Neural progenitor cell (in vitro differentiated cells): ENCODE results near the gene JADE2. TPM values are rescaled to one million over a fixed set of nuclear protein-coding genes. Genes with fewer than 3 reads are reported as not detected.

ENCODE experiments used
- DNase-seq: peaks from one replicate; pipeline ENCODE4 v3.0.0-alpha.2; 2016; ENCODE audit warnings: low spot score
- H2AFZ ChIP-seq: fragments of 200-600 bp; sonication (generic); replicated peaks from 2 replicates; pipeline ENCODE4 v1.6.1; 2016; ENCODE audit warnings: antibody characterized with exemption
- H3F3A ChIP-seq: fragments of 200-600 bp; sonication (generic); 2 replicates; pipeline ENCODE4 v1.6.1; 2016; ENCODE audit warnings: antibody characterized with exemption, low read depth
- H3K27ac ChIP-seq: fragments of 200-600 bp; sonication (generic); 2 replicates; pipeline ENCODE4 v1.5.1; 2016; ENCODE audit warnings: mild to moderate bottlenecking
- H3K27me3 ChIP-seq: fragments of 200-600 bp; sonication (generic); 2 replicates; pipeline ENCODE4 v1.6.1; 2016; ENCODE audit warnings: mild to moderate bottlenecking, moderate library complexity
- H3K36me3 ChIP-seq: fragments of 200-600 bp; sonication (generic); 2 replicates; pipeline ENCODE4 v1.5.1; 2016
- H3K4me1 ChIP-seq: fragments of 200-600 bp; sonication (generic); 2 replicates; pipeline ENCODE4 v1.6.1; 2016; ENCODE audit warnings: mixed run types
- H3K4me2 ChIP-seq: fragments of 200-600 bp; sonication (generic); 2 replicates; pipeline ENCODE4 v1.6.1; 2016
- H3K4me3 ChIP-seq: fragments of 200-600 bp; sonication (generic); 2 replicates; pipeline ENCODE4 v1.5.1; 2016
- H3K79me2 ChIP-seq: fragments of 200-600 bp; sonication (generic); 2 replicates; pipeline ENCODE4 v1.6.1; 2016; ENCODE audit warnings: low read depth
- H3K9ac ChIP-seq: fragments of 200-600 bp; sonication (generic); 2 replicates; pipeline ENCODE4 v1.6.1; 2016
- H3K9me3 ChIP-seq: fragments of 200-600 bp; sonication (generic); 2 replicates; pipeline ENCODE4 v1.5.1; 2016; ENCODE audit warnings: low read depth
- H4K20me1 ChIP-seq: fragments of 200-600 bp; sonication (generic); 2 replicates; pipeline ENCODE4 v1.6.1; 2016; ENCODE audit warnings: low read depth
- H3K27ac Mint-ChIP-seq: 3 replicates; pipeline ENCODE4 v1.8.0; 2021; ENCODE audit warnings: mixed read lengths
- H3K27me3 Mint-ChIP-seq: 2 replicates; pipeline ENCODE4 v1.8.0; 2022; ENCODE audit warnings: low read depth, mild to moderate bottlenecking, inconsistent platforms, moderate library complexity, mixed read lengths; ENCODE audit not compliant: insufficient read depth
- H3K36me3 Mint-ChIP-seq: 3 replicates; pipeline ENCODE4 v1.8.0; 2021; ENCODE audit warnings: mixed read lengths
- H3K4me1 Mint-ChIP-seq: 3 replicates; pipeline ENCODE4 v1.8.0; 2021; ENCODE audit warnings: mixed read lengths
- H3K4me3 Mint-ChIP-seq: 3 replicates; pipeline ENCODE4 v1.8.0; 2021; ENCODE audit warnings: mild to moderate bottlenecking, moderate library complexity, mixed read lengths
- H3K9me3 Mint-ChIP-seq: 3 replicates; pipeline ENCODE4 v1.8.0; 2020; ENCODE audit warnings: mixed read lengths
- EZH2 ChIP-seq: fragments of 200-600 bp; sonication (generic); IDR thresholded peaks from 2 replicates; pipeline ENCODE4 v1.6.1; 2017; ENCODE audit warnings: antibody characterized with exemption, mild to moderate bottlenecking, moderate library complexity
- EZH2phosphoT487 ChIP-seq: fragments of 200-600 bp; sonication (generic); IDR thresholded peaks from 2 replicates; pipeline ENCODE4 v1.6.1; 2017; ENCODE audit warnings: antibody characterized with exemption
- total RNA-seq: library from RNA; depleted of rRNA; stranded (reverse); fragments of >200 nt; gene quantifications from 2 replicates; pipeline ENCODE4 v1.2.3, GENCODE V29; 2015; ENCODE audit warnings: low replicate concordance
- TF ChIP-seq, protein P1 (sequence below): fragments of 200-600 bp; sonication (generic); IDR thresholded peaks from 2 replicates; pipeline ENCODE4 v1.5.1; 2017; ENCODE audit warnings: antibody characterized with exemption, mild to moderate bottlenecking

The JADE2 gene
- total RNA-seq, 1 donor from 2014 or later, result 1.7 TPM

DNA sequence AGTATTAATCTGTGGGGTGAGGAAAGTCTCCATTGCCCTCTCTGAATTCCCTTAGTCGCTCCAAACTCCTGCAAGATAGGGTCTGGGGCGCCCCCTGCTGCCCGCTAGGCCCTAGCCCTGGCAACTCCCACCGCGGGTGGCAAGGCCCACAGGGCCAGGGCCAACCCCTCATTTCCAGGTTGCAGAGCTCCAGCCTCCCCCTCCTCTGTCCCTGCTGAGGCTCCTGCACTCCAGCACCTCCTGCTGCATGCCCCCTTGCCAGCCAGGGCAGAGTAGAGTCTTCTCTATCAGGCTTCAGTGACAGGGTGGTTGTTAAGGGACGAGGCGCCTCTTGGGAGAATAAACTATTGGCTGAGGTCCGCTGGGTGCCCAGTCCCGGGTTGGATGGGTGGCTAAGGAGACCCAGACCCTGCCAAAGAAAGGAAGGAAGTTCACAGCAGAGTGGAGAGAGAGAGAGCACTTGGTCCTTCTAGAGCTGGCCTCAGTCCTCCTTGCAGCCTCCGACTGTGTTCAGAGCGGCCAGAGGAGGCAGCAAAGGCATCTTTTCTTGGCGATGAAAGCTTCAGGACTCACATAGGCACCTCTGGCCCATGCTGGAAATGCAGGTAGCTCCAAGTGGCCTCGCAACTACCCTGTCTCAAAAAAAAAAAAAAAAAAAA lies 61.5 kb downstream of the JADE2 start:
- H3K27ac ChIP-seq, result no peak overlapping the region
- H3F3A ChIP-seq, result peaks cover 12% of the 10 kb centered on the region
- Mint-ChIP-seq H3K9me3 (no peaks in the 10 kb centered on the region), H3K27ac (peak overlapping the region; percentile 90), H3K36me3 (no peaks in the 10 kb centered on the region), H3K4me1 (peaks cover 4% of the 10 kb centered on the region), H3K27me3 (peaks cover 4% of the 10 kb centered on the region), H3K4me3 (no peak overlapping the region)
- TF ChIP-seq, protein P1, sequence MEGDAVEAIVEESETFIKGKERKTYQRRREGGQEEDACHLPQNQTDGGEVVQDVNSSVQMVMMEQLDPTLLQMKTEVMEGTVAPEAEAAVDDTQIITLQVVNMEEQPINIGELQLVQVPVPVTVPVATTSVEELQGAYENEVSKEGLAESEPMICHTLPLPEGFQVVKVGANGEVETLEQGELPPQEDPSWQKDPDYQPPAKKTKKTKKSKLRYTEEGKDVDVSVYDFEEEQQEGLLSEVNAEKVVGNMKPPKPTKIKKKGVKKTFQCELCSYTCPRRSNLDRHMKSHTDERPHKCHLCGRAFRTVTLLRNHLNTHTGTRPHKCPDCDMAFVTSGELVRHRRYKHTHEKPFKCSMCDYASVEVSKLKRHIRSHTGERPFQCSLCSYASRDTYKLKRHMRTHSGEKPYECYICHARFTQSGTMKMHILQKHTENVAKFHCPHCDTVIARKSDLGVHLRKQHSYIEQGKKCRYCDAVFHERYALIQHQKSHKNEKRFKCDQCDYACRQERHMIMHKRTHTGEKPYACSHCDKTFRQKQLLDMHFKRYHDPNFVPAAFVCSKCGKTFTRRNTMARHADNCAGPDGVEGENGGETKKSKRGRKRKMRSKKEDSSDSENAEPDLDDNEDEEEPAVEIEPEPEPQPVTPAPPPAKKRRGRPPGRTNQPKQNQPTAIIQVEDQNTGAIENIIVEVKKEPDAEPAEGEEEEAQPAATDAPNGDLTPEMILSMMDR, result peak; percentile 71
- no peak for TF ChIP-seq EZH2phosphoT487
- no peak overlapping the region for H3K4me3 ChIP-seq
- peak overlapping the region; percentile 100 for H2AFZ ChIP-seq
- no peaks in the 10 kb centered on the region for H3K79me2 ChIP-seq
- no peak overlapping the region for H3K9ac ChIP-seq
- no peaks in the 10 kb centered on the region for H3K27me3 ChIP-seq
- no peaks in the 10 kb centered on the region for H4K20me1 ChIP-seq
- peak overlapping the region; percentile 40 for H3K4me2 ChIP-seq
- DNase-seq, result peak; percentile 90
- H3K4me1 ChIP-seq, result peaks cover 6% of the 10 kb centered on the region
- H3K9me3 ChIP-seq, result no peaks in the 10 kb centered on the region
- H3K36me3 ChIP-seq, result no peaks in the 10 kb centered on the region

DNA sequence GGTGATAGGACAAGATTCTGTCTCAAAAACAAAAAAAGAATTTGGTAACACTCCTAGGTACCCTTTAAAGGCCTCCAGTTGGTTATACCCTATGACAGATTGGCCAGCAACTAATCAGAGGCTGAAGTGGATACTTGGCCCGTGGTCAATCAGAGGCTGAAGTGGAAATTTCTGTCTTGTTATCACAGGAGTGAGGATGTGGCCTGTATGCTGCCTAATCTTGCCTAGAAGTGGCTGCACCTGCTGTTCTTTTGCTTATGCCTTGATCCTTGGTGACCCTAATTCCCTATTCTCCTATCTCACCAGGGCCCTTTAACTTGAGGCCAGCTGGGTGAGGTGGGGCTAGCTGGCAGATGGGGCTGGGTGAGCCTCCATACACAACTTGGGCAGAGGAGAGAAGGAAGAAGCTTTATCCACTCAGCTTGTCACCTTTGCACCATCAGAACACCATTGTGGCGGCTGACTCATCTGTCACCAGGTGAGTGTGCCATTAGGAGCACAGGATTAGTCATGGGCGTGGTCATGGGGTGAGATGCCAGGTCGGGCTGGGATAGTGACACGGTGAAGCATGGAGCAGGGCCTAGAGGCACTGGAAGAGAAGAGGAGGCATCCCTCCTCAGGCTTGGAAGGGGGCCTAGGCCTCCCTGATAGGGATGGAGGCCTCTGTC lies 65.7 kb downstream of the JADE2 start:
- Histone ChIP-seq H3K9me3 (no peaks in the 10 kb centered on the region), H3K4me3 (no peak overlapping the region), H3K4me2 (no peak overlapping the region), H3K9ac (no peak overlapping the region), H3K4me1 (peaks cover 10% of the 10 kb centered on the region), H4K20me1 (no peaks in the 10 kb centered on the region), H3F3A (peaks cover 16% of the 10 kb centered on the region), H2AFZ (no peak overlapping the region), H3K27ac (no peak overlapping the region), H3K36me3 (no peaks in the 10 kb centered on the region), H3K79me2 (no peaks in the 10 kb centered on the region), H3K27me3 (no peaks in the 10 kb centered on the region)
- Mint-ChIP-seq H3K4me1 (peaks cover 3% of the 10 kb centered on the region), H3K27ac (peak overlapping the region; percentile 74), H3K36me3 (no peaks in the 10 kb centered on the region), H3K27me3 (peaks cover 7% of the 10 kb centered on the region), H3K4me3 (no peak overlapping the region), H3K9me3 (no peaks in the 10 kb centered on the region)
- no peak for TF ChIP-seq EZH2
- TF ChIP-seq, protein P1, result no peak
- no peak for TF ChIP-seq EZH2phosphoT487
- no peak for DNase-seq

DNA sequence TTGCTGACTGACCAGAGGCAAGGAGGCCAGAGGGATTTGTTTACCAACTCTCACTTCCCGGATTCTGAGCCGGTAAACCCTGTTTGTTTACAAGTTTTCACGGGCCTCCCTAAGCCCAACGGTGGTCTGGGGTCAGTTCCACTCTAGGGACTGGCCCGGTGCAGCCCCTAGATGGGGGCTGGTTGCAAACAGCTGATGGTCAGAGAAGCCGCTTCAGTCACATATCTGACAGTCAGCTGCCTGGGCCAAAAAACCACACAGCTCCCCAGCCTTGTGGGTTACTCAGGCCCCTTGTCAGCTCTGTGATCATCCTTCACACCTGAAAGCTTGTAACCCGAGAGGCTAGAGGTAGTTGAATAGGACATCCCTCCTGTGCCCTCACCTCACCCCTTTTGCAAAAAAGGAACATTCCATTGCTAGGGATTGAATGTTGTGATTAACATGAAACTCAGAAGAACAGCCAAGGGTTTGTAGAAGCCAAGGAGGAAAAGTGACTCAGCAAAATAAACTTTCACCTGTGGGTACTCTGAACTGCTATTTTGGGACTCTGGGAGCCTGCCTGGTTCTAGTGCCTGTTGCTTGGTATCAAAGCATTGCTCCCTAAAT lies 66.8 kb downstream of the JADE2 start:
- no peak overlapping the region for H3K4me3 ChIP-seq
- no peak overlapping the region for H3K27ac ChIP-seq
- no peak overlapping the region for H3K9ac ChIP-seq
- no peaks in the 10 kb centered on the region for H3K36me3 ChIP-seq
- H3K79me2 ChIP-seq, result no peaks in the 10 kb centered on the region
- H3K27ac Mint-ChIP-seq, result no peak overlapping the region
- H3K4me1 Mint-ChIP-seq, result peaks cover 3% of the 10 kb centered on the region
- H3K4me1 ChIP-seq, result peaks cover 10% of the 10 kb centered on the region
- peaks cover 8% of the 10 kb centered on the region for H3F3A ChIP-seq
- no peak overlapping the region for H2AFZ ChIP-seq
- H3K36me3 Mint-ChIP-seq, result no peaks in the 10 kb centered on the region
- TF ChIP-seq, protein P1, result no peak
- TF ChIP-seq EZH2phosphoT487 (no peak), EZH2 (no peak)
- H3K9me3 Mint-ChIP-seq, result no peaks in the 10 kb centered on the region
- no peak overlapping the region for H3K4me3 Mint-ChIP-seq
- no peaks in the 10 kb centered on the region for H3K27me3 ChIP-seq
- no peak for DNase-seq
- H3K4me2 ChIP-seq, result no peak overlapping the region
- H3K9me3 ChIP-seq, result no peaks in the 10 kb centered on the region
- H4K20me1 ChIP-seq, result no peaks in the 10 kb centered on the region
- peaks cover 7% of the 10 kb centered on the region for H3K27me3 Mint-ChIP-seq
